Globus pallidus (tissue), 1 donor: ENCODE results near the gene SMTN.
"Not testable (repeated sequence)": the region's sequence is repeated elsewhere in the genome, so short reads cannot be mapped to it uniquely, and the experiment has no call there.

Experiments
- DNase-seq: peaks from one replicate; pipeline ENCODE4 v3.0.0-alpha.2; 2015; ENCODE audit warnings: low spot score

SMTN gene

GRCh38 chr22:31073125-31073524 lies 8.0 kb upstream of the SMTN start:
- not testable (repeated sequence) for DNase-seq

GRCh38 chr22:31073545-31074145 lies 7.5 kb upstream of the SMTN start:
- not testable (repeated sequence) for DNase-seq

- no peak for DNase-seq
Measured at GRCh38 chr22:31075961-31076360, 5.2 kb upstream of the SMTN start.

GRCh38 chr22:31077681-31078080 lies 3.4 kb upstream of the SMTN start:
- no peak for DNase-seq

- DNase-seq = not testable (repeated sequence)
Measured at GRCh38 chr22:31078389-31078788, 2.7 kb upstream of the SMTN start.

GRCh38 chr22:31079095-31079642 lies 1.9 kb upstream of the SMTN start:
- DNase-seq = no peak

GRCh38 chr22:31080164-31080847 lies 812 bp upstream of the SMTN start:
- no peak for DNase-seq

GRCh38 chr22:31081963-31082605 lies 966 bp downstream of the SMTN start:
- DNase-seq = no peak

GRCh38 chr22:31082606-31083376 lies 1.7 kb downstream of the SMTN start:
- DNase-seq = no peak

- no peak for DNase-seq
Measured at GRCh38 chr22:31083377-31083768, 2.3 kb downstream of the SMTN start.

GRCh38 chr22:31083923-31084810 lies 3.0 kb downstream of the SMTN start:
- DNase-seq = no peak

- DNase-seq = peak; percentile 88
Measured at GRCh38 chr22:31084811-31085492, 3.8 kb downstream of the SMTN start.

GRCh38 chr22:31085493-31085824 lies 4.3 kb downstream of the SMTN start:
- DNase-seq = peak; percentile 92

- DNase-seq = no peak
Measured at GRCh38 chr22:31085928-31086327, 4.8 kb downstream of the SMTN start.

- no peak for DNase-seq
Measured at GRCh38 chr22:31086703-31087330, 5.7 kb downstream of the SMTN start.

GRCh38 chr22:31087744-31088215 lies 6.7 kb downstream of the SMTN start:
- no peak for DNase-seq

GRCh38 chr22:31088233-31088986 lies 7.3 kb downstream of the SMTN start:
- no peak for DNase-seq

GRCh38 chr22:31089160-31090100 lies 8.3 kb downstream of the SMTN start:
- peak; percentile 65 for DNase-seq
